SW 1271 (cell line): Measurements from ENCODE around the gene CLIC3.

ENCODE experiments used
- DNase-seq, 2 experiments: peaks; one replicate each; lab custom pipeline; 2025; lab: John Stamatoyannopoulos, UW

The CLIC3 gene

DNA sequence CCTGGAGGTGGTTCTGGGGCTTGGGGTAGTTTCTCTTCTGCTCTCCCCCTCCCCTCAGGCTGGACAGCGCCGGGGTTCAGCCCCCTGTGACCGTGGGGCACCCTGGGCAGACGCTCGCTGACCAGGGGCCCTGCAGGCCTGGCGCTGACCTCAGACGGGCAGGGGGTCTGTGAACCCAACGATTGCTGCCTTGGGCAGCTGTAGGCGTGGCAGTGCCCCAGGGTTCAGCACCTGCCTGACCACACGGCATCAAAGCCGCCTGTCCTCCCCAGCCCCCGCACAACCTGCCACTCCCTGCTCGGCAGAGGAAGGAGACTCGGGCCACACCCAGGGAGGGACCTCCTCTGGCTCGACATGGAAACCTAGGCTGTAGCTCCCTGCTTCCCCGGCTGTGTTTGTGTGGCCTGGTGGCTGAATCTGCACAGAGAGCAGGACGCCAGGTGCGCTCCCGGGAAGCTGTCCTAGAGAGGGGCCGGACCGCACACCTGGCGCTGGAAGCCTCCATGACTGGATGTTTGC, 32.1 kb downstream of the CLIC3 start:
- DNase-seq = no peak

- DNase-seq = no peak
These were observed 32.6 kb downstream of the CLIC3 start for GRCh38 chr9:136963751-136964150.

DNA sequence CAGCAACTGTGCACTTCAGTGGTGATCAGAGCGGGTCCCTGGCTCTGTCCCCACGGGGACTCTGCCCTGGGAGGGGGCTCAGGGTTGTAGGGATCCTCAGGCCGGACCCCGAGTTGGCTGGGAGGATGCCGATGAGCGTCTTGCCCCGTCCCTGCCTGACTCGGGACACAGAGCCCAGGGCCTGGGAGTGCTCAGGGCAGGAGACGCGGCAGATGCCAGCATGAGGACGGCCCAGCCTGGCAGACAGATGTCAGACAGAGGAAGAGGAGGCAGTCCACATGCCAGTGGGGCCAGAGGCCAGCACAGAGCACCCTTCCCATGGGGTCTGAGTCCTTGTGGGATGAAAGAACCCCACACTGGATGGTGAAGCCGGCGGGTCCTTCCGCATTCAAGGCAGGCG, 33.0 kb downstream of the CLIC3 start:
- DNase-seq = no peak

DNA sequence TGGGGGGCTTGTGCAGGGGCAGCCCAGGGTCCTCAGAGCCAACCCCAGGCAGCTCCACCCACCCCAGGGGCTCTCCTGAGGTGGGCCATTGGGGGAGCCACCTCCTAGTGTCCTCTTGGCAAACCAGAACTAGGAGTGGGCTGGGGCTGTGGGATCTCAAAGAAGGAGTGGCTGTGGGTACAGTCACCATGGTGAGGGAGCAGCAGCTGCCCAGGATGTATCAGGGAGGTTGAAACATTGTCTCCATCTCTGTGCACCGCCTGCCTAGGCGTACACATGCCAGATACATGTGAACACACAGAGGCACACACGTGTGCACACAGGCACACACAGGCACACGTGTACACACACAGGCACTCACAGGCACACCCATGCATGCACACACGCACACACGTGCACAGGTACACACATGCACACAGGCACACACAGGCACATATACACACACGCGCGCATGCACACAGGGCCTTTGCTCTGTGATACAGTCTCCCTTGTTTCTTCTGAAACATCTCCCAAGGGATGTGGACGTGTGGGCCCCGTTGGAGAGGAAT, 33.6 kb downstream of the CLIC3 start:
- no peak for DNase-seq

- DNase-seq = no peak
These were observed 34.2 kb downstream of the CLIC3 start for GRCh38 chr9:136962163-136962562.

DNA sequence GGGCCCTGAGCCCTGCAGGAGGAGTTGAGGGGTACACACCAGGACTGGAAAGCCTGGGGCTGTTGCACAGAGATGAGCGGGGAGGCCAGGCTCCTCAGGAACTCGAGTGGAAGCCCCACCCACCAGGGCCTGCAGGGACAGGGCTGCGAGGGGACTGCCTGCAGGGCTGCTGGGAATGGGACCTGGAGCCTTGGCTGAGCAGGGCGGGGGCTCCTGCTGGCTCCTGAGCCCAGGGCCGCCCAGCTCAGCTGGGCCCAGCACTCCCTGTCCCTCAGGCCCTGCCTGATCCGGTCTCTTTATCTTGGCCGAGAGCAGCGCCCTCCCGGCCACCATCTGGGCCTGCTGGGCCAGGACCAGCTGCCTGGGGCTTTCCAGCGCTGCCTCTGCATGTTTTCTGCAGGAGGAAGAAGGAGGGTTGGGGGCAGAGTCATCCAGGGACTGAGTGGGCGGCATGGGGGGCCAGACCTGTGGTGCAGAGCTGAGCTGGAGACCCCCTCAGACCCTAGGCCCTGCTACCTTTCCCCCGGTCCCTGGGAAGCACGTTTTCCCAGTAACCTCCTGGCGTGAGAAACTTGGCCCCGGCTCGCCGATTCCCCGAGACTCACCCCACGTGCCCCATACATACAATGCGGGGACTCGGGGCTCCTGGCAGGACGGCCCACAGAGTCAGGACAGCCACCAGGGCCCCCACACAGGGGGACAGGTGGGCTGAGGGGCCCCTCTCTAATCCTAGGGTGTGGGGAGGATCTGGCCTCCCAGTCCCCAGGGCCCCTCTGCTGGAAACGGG, 34.9 kb downstream of the CLIC3 start:
- no peak for DNase-seq

GRCh38 chr9:136960938-136961275, 35.5 kb downstream of the CLIC3 start:
- no peak for DNase-seq

GRCh38 chr9:136960212-136960937, 36.0 kb downstream of the CLIC3 start:
- no peak for DNase-seq

- no peak for DNase-seq
These were observed 37.2 kb downstream of the CLIC3 start for GRCh38 chr9:136958898-136959850.

- DNase-seq = no peak
These were observed 37.9 kb downstream of the CLIC3 start for GRCh38 chr9:136958473-136958872.

DNA sequence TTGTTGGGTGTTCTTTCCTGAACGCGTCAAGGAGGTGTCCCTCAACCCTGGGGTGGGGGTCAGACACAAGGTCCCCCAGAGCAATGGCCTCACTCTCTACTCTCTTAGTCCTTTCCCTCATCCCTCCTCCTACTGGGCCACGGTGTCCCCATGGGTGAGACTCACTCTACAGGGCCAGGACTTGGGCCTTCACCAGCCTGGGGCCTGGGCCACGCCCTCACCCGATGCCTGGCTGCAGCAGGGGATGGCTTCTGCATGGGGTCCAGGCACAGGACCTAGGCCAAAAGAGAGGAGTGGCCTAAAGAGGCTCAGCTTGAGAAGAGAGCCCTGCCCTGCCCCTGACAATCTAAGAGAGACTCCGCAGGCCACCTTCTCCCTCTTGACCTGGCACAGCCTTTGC, 38.5 kb downstream of the CLIC3 start:
- no peak for DNase-seq

GRCh38 chr9:136957461-136957860, 38.9 kb downstream of the CLIC3 start:
- DNase-seq = no peak

GRCh38 chr9:136956604-136957003, 39.8 kb downstream of the CLIC3 start:
- no peak for DNase-seq

DNA sequence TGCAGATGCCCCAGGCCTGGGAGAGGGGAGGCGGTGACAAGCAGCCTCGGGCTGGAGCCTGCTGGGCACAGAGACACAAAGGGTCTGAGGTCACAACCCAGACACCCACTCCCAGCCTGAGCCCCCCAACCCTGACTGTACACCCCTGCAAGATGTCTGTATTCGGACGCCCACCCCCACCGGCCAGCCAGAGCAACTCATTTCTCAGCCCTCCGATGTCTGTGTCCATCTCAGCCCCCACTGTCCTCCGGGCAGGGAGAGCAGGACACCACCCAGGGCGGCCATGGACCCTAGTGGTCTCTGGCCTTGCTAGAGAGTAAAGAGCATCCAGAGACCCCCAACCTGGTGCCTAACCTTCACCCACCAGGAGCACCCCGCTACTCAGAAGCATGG, 40.4 kb downstream of the CLIC3 start:
- DNase-seq = no peak

DNA sequence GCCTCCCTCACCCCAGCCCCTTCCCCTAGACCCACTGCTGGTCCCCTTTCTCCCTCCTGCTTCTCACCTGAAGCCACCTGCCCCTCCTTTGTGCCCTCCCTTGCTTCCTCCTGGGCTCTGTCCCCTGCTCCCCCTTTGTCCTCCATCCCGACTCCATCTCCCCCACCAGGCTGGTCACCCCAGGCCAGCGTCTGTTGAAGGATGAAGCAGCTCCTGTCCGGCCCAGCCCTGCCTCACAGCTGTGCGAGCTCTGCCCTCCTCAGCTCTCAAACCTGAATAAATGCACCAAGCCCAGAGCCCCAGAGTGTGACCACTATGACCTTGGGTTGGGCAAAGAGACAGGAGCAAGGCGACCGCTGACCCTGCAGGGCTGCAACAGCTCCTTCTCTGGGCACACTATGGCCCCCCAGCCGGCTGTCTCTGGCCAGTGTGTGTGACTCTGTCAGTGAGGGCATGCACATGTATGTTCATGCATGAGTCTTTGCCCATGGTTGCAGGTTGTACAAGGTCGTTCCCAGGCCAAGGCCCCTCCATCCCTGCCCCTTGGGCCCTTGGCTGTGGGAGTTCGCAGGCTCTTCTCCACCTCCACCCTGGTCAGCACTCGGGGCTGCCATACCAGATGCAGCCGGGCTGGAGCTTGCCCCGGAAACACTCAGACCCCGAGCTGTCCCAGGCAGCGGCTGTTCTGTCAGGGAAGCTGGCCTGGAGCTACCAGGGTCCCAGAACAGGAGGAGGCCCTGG, 41.0 kb downstream of the CLIC3 start:
- DNase-seq = no peak

GRCh38 chr9:136954270-136955083, 41.9 kb downstream of the CLIC3 start:
- DNase-seq = no peak

DNA sequence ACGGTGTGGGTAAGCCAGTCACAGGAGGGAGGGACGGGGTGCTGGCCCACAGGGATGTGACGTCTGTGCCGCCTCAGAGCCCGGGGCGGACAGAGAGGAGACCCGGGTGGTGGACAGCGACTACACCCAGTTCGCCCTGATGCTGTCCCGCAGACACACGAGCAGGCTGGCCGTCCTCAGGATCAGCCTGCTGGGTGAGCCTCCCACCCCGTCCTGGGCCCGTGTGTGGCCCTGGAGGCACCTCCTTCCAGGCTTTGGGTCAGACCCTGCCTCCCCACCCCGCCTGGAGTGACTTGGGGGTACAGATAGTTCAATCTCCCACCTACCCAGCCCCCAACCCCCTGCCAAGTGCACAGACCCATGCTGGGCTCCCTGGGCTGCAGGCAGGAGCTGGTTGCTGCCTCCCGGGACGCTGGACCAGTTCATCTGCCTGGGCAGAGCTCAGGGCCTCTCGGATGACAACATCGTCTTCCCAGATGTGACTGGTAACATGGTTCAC, 42.5 kb downstream of the CLIC3 start:
- DNase-seq = no peak

GRCh38 chr9:136952876-136953770, 43.2 kb downstream of the CLIC3 start:
- DNase-seq = no peak

- no peak for DNase-seq
These were observed 44.0 kb downstream of the CLIC3 start for GRCh38 chr9:136952321-136952850.
